H1 (cell line): Measurements from ENCODE around the gene PRR35. TPM values are rescaled to one million over a fixed set of nuclear protein-coding genes. Genes with fewer than 3 reads are reported as not detected.

Experiments
- CTCF ChIA-PET: fragments of 300-600 bp; sonication (Branson Sonifier 250); formaldehyde crosslinking; loops from one replicate; lab custom pipeline; 2021; ENCODE audit not compliant: partially characterized antibody; lab: Charles Lee
- POLR2A ChIA-PET: fragments of 300-600 bp; sonication (Branson Sonifier 250); formaldehyde crosslinking; loops from one replicate; lab custom pipeline; 2021; ENCODE audit warnings: inconsistent platforms; ENCODE audit not compliant: partially characterized antibody; lab: Charles Lee
- DNase-seq, 2 experiments: peaks; one replicate each; pipeline versions ENCODE4 v3.0.0 to v3.0.0-alpha.2; 2010 to 2022; ENCODE audit warnings: low spot score in 2 of 2, low read depth in 1 of 2, mixed read lengths in 1 of 2
- FAIRE-seq: peaks from 2 replicates; lab custom pipeline; 2011; peaks lifted over from hg19 to GRCh38; lab: Jason Lieb, UNC
- H2AFZ ChIP-seq: 2 replicates; pipeline ENCODE4 v1.8.1; 2012; ENCODE audit warnings: low read length, inconsistent platforms
- H2AK5ac ChIP-seq: 2 replicates; pipeline ENCODE4 v1.6.1; 2013; ENCODE audit warnings: low read depth, low read length
- H2BK120ac ChIP-seq: replicated peaks from 2 replicates; pipeline ENCODE3; 2013; ENCODE audit warnings: low read depth, low read length, inconsistent platforms
- H2BK12ac ChIP-seq: 2 replicates; pipeline ENCODE4 v1.6.1; 2013; ENCODE audit warnings: low read depth, low read length
- H2BK15ac ChIP-seq: 2 replicates; pipeline ENCODE4 v1.6.1; 2013; ENCODE audit warnings: low read length
- H2BK20ac ChIP-seq: 2 replicates; pipeline ENCODE4 v1.6.1; 2013; ENCODE audit warnings: low read length
- H2BK5ac ChIP-seq: 2 replicates; pipeline ENCODE4 v1.6.1; 2013; ENCODE audit warnings: low read depth, low read length
- H3K14ac ChIP-seq: 2 replicates; pipeline ENCODE4 v1.6.1; 2013; ENCODE audit warnings: inconsistent platforms; ENCODE audit not compliant: insufficient read length
- H3K18ac ChIP-seq: 2 replicates; pipeline ENCODE4 v1.6.1; 2013; ENCODE audit warnings: low read length; ENCODE audit errors: extremely low read depth
- H3K23ac ChIP-seq: 2 replicates; pipeline ENCODE4 v1.6.1; 2013; ENCODE audit warnings: inconsistent platforms; ENCODE audit not compliant: insufficient read length
- H3K23me2 ChIP-seq: 2 replicates; pipeline ENCODE4 v1.6.1; 2013; ENCODE audit warnings: low read depth, low read length
- H3K27ac ChIP-seq: 2 replicates; pipeline ENCODE4 v1.6.1; 2011; ENCODE audit warnings: low read depth, low read length, inconsistent platforms
- H3K27me3 ChIP-seq, 4 experiments: replicated peaks in 1 of 4; 1 replicate in 1 of 4; 2 replicates in 3 of 4; pipeline versions ENCODE4 v1.6.1 to v1.8.1; 2011 to 2013; ENCODE audit warnings: low read length in 3 of 4, mild to moderate bottlenecking in 3 of 4, inconsistent platforms in 2 of 4, mixed read lengths in 2 of 4, moderate library complexity in 1 of 4; ENCODE audit not compliant: control insufficient read depth in 3 of 4, insufficient read depth in 3 of 4; ENCODE audit errors: extremely low read depth in 1 of 4
- H3K36me3 ChIP-seq, 4 experiments: 2 replicates each; pipeline versions ENCODE4 v1.6.1 to v1.8.1; 2011 to 2013; ENCODE audit warnings: mild to moderate bottlenecking in 4 of 4, low read length in 3 of 4, moderate library complexity in 2 of 4, control low read depth in 1 of 4, inconsistent platforms in 1 of 4; ENCODE audit not compliant: insufficient read depth in 4 of 4, control insufficient read depth in 2 of 4
- H3K4ac ChIP-seq: replicated peaks from 2 replicates; pipeline ENCODE3; 2013; ENCODE audit warnings: low read length, low read depth, mixed read lengths, inconsistent platforms; ENCODE audit not compliant: insufficient read length
- H3K4me1 ChIP-seq, 4 experiments: replicated peaks in 1 of 4; 1 replicate in 1 of 4; 2 replicates in 3 of 4; pipeline versions ENCODE4 v1.6.1 to v1.8.1; 2011 to 2013; ENCODE audit warnings: low read length in 3 of 4, inconsistent platforms in 2 of 4, mixed read lengths in 1 of 4; ENCODE audit not compliant: insufficient read depth in 4 of 4, control insufficient read depth in 3 of 4
- H3K4me2 ChIP-seq, 2 experiments: 2 replicates each; pipeline versions ENCODE4 v1.6.1 to v1.8.1; 2011 to 2013; ENCODE audit warnings: low read depth in 2 of 2, low read length in 2 of 2, control low read depth in 1 of 2, inconsistent platforms in 1 of 2, mild to moderate bottlenecking in 1 of 2; ENCODE audit not compliant: insufficient read depth in 1 of 2
- H3K4me3 ChIP-seq, 4 experiments: fragments of 200-600, 300-600 bp in 1 of 4; sonication (generic), shearing (Covaris generic), sonication (Bioruptor Twin) in 1 of 4; 2 replicates each; pipeline versions ENCODE4 v1.5.1 to v1.8.1; 2011 to 2016; ENCODE audit warnings: low read length in 4 of 4, low read depth in 3 of 4, control low read depth in 2 of 4, inconsistent platforms in 2 of 4, mild to moderate bottlenecking in 2 of 4, mixed read lengths in 1 of 4, moderate library complexity in 1 of 4; ENCODE audit not compliant: insufficient read depth in 2 of 4; ENCODE audit errors: extremely low read depth in 1 of 4
- H3K56ac ChIP-seq: replicated peaks from 2 replicates; pipeline ENCODE3; 2013; ENCODE audit warnings: low read depth, mild to moderate bottlenecking, mixed read lengths, low read length, inconsistent platforms; ENCODE audit not compliant: insufficient read length
- H3K79me1 ChIP-seq: 2 replicates; pipeline ENCODE4 v1.6.1; 2013; ENCODE audit warnings: low read depth, low read length, control low read depth
- H3K79me2 ChIP-seq, 2 experiments: 2 replicates each; pipeline versions ENCODE4 v1.6.1 to v1.8.1; 2012 to 2013; ENCODE audit warnings: low read length in 2 of 2, mild to moderate bottlenecking in 2 of 2, inconsistent platforms in 1 of 2; ENCODE audit not compliant: insufficient read depth in 2 of 2, control insufficient read depth in 1 of 2
- H3K9ac ChIP-seq, 4 experiments: replicated peaks in 1 of 4; 1 replicate in 1 of 4; 2 replicates in 3 of 4; pipeline versions ENCODE4 v1.6.1 to v1.8.1; 2011 to 2013; ENCODE audit warnings: low read depth in 3 of 4, low read length in 3 of 4, control low read depth in 2 of 4, mild to moderate bottlenecking in 2 of 4, moderate library complexity in 2 of 4, inconsistent platforms in 1 of 4; ENCODE audit errors: extremely low read depth in 1 of 4
- H3K9me3 ChIP-seq, 2 experiments: 2 replicates each; pipeline versions ENCODE4 v1.6.1 to v1.8.1; 2012 to 2013; ENCODE audit warnings: mild to moderate bottlenecking in 2 of 2, moderate library complexity in 2 of 2, control low read depth in 1 of 2, inconsistent platforms in 1 of 2, low read depth in 1 of 2, low read length in 1 of 2, mixed read lengths in 1 of 2; ENCODE audit not compliant: insufficient read depth in 2 of 2
- H4K20me1 ChIP-seq, 2 experiments: replicated peaks in 1 of 2; 2 replicates each; pipeline versions ENCODE3 to v1.8.1; 2011 to 2013; ENCODE audit warnings: inconsistent platforms in 2 of 2, low read length in 2 of 2, mild to moderate bottlenecking in 1 of 2; ENCODE audit not compliant: insufficient read depth in 2 of 2, control insufficient read depth in 1 of 2
- H4K5ac ChIP-seq: 2 replicates; pipeline ENCODE4 v1.6.1; 2013; ENCODE audit warnings: low read length, low read depth, mixed read lengths, inconsistent platforms; ENCODE audit not compliant: insufficient read length
- H4K8ac ChIP-seq: 2 replicates; pipeline ENCODE4 v1.8.0; 2013; ENCODE audit warnings: mild to moderate bottlenecking, moderate library complexity, low read length, inconsistent platforms; ENCODE audit not compliant: insufficient read depth; ENCODE audit errors: extremely low read depth
- H4K91ac ChIP-seq: replicated peaks from 2 replicates; pipeline ENCODE3; 2013; ENCODE audit warnings: low read length, mixed read lengths, inconsistent platforms; ENCODE audit not compliant: insufficient read length
- WGBS, 2 experiments: shearing (Covaris generic) in 1 of 2; methylation state at CpG; one replicate each; pipeline versions ENCODE4 v1.1.6 to v1.1.7; 2013 to 2015; ENCODE audit warnings: low lambda C conversion rate in 2 of 2, mixed read lengths in 2 of 2, inconsistent platforms in 1 of 2, low coverage in 1 of 2, missing lambda C conversion rate in 1 of 2; ENCODE audit not compliant: insufficient replicate concordance in 2 of 2, insufficient coverage in 1 of 2, insufficient read length in 1 of 2; ENCODE audit errors: extremely low coverage in 1 of 2, missing lambda C conversion rate in 1 of 2; 5-methylcytosine and 5-hydroxymethylcytosine counted together
- polyA plus RNA-seq, 7 experiments: library from polyadenylated mRNA; depleted of rRNA in 3 of 7; stranded (reverse) in 5 of 7; unstranded in 2 of 7; fragments of >200 nt in 5 of 7; fragments of 200-250 nt in 2 of 7; gene quantifications; 1 replicate in 5 of 7; 2 replicates in 1 of 7; 4 replicates in 1 of 7; pipeline versions ENCODE4 v1.2.1 to v1.2.3, GENCODE V29; 2011 to 2013; ENCODE audit warnings: missing spikeins in 2 of 7, mixed read lengths in 2 of 7
- total RNA-seq: library from RNA; stranded (reverse); fragmentation: NEBNext Ultra II Directional; extraction: Animal tissue kit (Norgen Biotek cat#: 25700); gene quantifications from 2 replicates; pipeline ENCODE4 v1.2.1, GENCODE V29; 2021
- TF ChIP-seq, protein P1 (sequence below): IDR thresholded peaks from 2 replicates; pipeline ENCODE4 v1.6.1; 2012; ENCODE audit warnings: inconsistent platforms

Gene PRR35
- total and polyA plus RNA-seq, 2 of the 8 experiments (the other 6 are each of a cell fraction or from before 2014, with no cell fraction given), result 0.38 to 0.50 TPM

DNA sequence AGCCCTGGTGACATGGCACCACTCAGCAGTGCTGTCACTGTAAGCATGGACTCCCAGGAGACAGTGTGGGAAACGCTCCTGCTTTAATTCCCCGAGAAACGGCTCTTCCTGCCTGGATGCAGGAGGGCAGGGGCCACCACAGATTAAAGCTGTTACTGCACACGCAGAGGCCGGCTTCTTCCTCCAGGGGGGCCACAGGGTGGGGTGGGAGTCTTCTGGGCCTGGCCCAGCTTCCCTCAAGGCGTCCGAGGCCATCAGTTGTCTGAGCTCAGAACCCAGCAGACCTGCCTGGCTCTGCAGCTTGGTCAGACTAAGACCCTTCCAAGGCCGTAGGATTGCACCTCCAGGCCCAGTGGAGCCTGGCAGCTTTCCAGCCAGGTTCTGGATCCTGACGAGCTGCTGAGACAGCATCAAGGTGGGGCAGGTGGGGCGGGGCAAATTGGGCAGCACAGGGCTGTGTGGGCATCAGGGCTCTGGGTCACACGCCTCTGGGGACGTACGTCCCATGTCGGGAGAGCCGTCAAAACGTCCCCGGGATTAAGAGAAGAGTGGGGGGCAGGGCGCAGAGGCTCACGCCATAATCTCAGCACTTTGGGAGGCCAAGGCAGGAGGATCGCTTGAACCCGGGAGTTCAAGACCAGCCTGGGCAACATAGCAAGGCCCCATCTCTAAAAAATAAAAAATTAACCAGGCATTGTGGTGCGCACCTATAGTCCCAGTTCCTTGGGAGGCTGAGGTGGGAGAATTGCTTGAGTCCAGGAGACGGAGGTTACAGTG lies 37.7 kb upstream of the PRR35 start:
- H2BK120ac ChIP-seq, result no peak overlapping the region
- no peak overlapping the region for H2AFZ ChIP-seq
- no peak overlapping the region for H3K4me2 ChIP-seq
- peaks cover 0 to 12% (median 7%) of the 10 kb centered on the region in 4 experiments; a peak in 5 of 7 replicates for H3K4me1 ChIP-seq
- peaks cover 7% of the 10 kb centered on the region; the same call in 1 of the 2 replicates for H3K23me2 ChIP-seq
- no peak overlapping the region for H4K5ac ChIP-seq
- no peak overlapping the region for H2AK5ac ChIP-seq
- H3K4me3 ChIP-seq, result no peak overlapping the region
- H3K14ac ChIP-seq, result no peak overlapping the region
- H3K23ac ChIP-seq, result no peak overlapping the region
- ChIA-PET CTCF (interaction anchor here (1.2 to 1.6 kb wide), 6 partner anchors 9 to 71 kb away, joined by 3 to 6 read pairs (median 4); no protein-coding TSS in a partner anchor), POLR2A (interaction anchor here (0.6 to 1.6 kb wide), 9 partner anchors 17 to 200 kb away, joined by 3 to 6 read pairs (median 3); partner anchors contain the start of genes NME4 and PIGQ)
- peaks cover 4 to 14% of the 10 kb centered on the region in 2 experiments for H4K20me1 ChIP-seq
- no peak overlapping the region for H3K27ac ChIP-seq
- H3K18ac ChIP-seq, result no peak overlapping the region
- H3K9ac ChIP-seq, result no peak overlapping the region
- no peak overlapping the region for H2BK20ac ChIP-seq
- H2BK12ac ChIP-seq, result no peak overlapping the region
- H3K27me3 ChIP-seq, result no peaks in the 10 kb centered on the region
- TF ChIP-seq, protein P1, sequence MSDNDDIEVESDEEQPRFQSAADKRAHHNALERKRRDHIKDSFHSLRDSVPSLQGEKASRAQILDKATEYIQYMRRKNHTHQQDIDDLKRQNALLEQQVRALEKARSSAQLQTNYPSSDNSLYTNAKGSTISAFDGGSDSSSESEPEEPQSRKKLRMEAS, result no peak
- H3K79me1 ChIP-seq, result no peaks in the 10 kb centered on the region
- no peak overlapping the region for H4K8ac ChIP-seq
- no peak overlapping the region for H3K4ac ChIP-seq
- WGBS, 2 experiments, result 93% methylated on average over 22 of the region's 23 CpGs; no CpG with 5 or more reads in 1 of the 2 experiments
- FAIRE-seq (no peak), DNase-seq (no peak)
- no peak overlapping the region for H2BK5ac ChIP-seq
- H4K91ac ChIP-seq, result no peak overlapping the region
- peaks cover 0 to 4% (median 1%) of the 10 kb centered on the region in 4 experiments; a peak in 3 of 8 replicates for H3K36me3 ChIP-seq
- H3K79me2 ChIP-seq, result peaks cover 0 to 7% of the 10 kb centered on the region in 2 experiments; a peak in 1 of 4 replicates
- no peak overlapping the region for H2BK15ac ChIP-seq
- no peaks in the 10 kb centered on the region for H3K9me3 ChIP-seq
- no peak overlapping the region for H3K56ac ChIP-seq
